ENCODE results near the gene RRBP1. TPM values are rescaled to one million over a fixed set of nuclear protein-coding genes. Genes with fewer than 3 reads are reported as not detected.

Gene RRBP1
- total RNA-seq, 2 donors from 2014 or later = 52.0 to 57.7 TPM

- TF ChIP-seq, protein P1, sequence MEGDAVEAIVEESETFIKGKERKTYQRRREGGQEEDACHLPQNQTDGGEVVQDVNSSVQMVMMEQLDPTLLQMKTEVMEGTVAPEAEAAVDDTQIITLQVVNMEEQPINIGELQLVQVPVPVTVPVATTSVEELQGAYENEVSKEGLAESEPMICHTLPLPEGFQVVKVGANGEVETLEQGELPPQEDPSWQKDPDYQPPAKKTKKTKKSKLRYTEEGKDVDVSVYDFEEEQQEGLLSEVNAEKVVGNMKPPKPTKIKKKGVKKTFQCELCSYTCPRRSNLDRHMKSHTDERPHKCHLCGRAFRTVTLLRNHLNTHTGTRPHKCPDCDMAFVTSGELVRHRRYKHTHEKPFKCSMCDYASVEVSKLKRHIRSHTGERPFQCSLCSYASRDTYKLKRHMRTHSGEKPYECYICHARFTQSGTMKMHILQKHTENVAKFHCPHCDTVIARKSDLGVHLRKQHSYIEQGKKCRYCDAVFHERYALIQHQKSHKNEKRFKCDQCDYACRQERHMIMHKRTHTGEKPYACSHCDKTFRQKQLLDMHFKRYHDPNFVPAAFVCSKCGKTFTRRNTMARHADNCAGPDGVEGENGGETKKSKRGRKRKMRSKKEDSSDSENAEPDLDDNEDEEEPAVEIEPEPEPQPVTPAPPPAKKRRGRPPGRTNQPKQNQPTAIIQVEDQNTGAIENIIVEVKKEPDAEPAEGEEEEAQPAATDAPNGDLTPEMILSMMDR (IDR thresholded peaks at IDR 0.05) = no peak
- Histone ChIP-seq H3K27me3 (no peaks in the 10 kb centered on the region), H3K4me1 (no peaks in the 10 kb centered on the region), H3K36me3 (peaks cover 95% of the 10 kb centered on the region), H3K27ac (no peak overlapping the region), H3K9me3 (no peaks in the 10 kb centered on the region), H3K4me3 (no peak overlapping the region)
- no peak for DNase-seq (ENCODE audit: low spot score)
These were observed 57.3 kb downstream of the RRBP1 start for GRCh38 chr20:17624551-17625245.

GRCh38 chr20:17624070-17624469, 58.0 kb downstream of the RRBP1 start:
- no peak overlapping the region for H3K4me3 ChIP-seq
- H3K36me3 ChIP-seq = peaks cover 95% of the 10 kb centered on the region
- no peaks in the 10 kb centered on the region for H3K9me3 ChIP-seq
- H3K27me3 ChIP-seq = no peaks in the 10 kb centered on the region
- DNase-seq (ENCODE audit: low spot score) = no peak
- TF ChIP-seq, protein P1 (IDR thresholded peaks at IDR 0.05) = no peak
- H3K27ac ChIP-seq = no peak overlapping the region
- H3K4me1 ChIP-seq = no peaks in the 10 kb centered on the region

DNA sequence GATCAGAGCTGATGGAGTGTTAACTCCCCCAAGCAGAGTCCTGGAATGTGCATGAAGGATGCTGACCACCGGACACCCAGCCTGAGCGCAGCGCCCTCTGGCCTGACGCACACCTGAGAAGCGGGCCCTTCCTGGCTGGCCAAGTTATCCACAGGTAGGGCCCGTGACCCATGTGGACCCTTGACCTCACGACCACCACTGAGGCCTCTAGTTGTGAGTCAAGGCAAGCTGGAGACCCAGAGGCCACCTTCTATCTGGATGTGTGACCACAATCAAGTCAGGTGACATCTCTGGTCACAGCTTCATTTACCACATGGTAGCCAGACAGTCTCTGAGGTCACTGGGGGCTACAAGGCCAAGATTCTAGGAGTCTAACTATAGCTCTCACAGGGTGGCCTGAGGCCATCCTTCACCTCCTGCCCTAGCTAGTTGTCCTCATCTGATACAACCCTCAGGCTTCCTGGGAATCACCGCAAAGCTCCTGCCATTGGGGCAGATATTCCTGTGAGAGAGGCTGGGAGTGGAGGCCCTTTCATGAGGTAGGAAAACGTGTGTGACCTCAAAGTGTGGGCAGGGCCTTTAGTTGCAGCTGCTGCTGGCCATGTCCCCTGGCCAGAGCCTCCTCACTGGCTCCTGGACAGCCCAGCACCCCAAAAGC, 59.1 kb downstream of the RRBP1 start:
- no peak for DNase-seq (ENCODE audit: low spot score)

GRCh38 chr20:17622086-17622850, 59.8 kb downstream of the RRBP1 start:
- Histone ChIP-seq H3K27ac (no peak overlapping the region), H3K27me3 (no peaks in the 10 kb centered on the region), H3K36me3 (peaks cover 94% of the 10 kb centered on the region), H3K4me3 (no peak overlapping the region), H3K9me3 (no peaks in the 10 kb centered on the region), H3K4me1 (peaks cover 0 to 3% of the 10 kb centered on the region in 2 donors)
- TF ChIP-seq, protein P1 (IDR thresholded peaks at IDR 0.05) = no peak
- no peak for DNase-seq (ENCODE audit: low spot score)

More for the DNA sequence above, 59.1 kb downstream of the RRBP1 start:
- Histone ChIP-seq H3K9me3 (no peaks in the 10 kb centered on the region), H3K27me3 (no peaks in the 10 kb centered on the region), H3K27ac (no peak overlapping the region), H3K36me3 (peaks cover 96% of the 10 kb centered on the region), H3K4me1 (no peaks in the 10 kb centered on the region), H3K4me3 (no peak overlapping the region)
- TF ChIP-seq, protein P1 (IDR thresholded peaks at IDR 0.05) = no peak

GRCh38 chr20:17621229-17621968, 60.6 kb downstream of the RRBP1 start:
- DNase-seq (ENCODE audit: low spot score) = no peak
- no peak overlapping the region for H3K4me3 ChIP-seq
- TF ChIP-seq, protein P1 (IDR thresholded peaks at IDR 0.05) = no peak

More at GRCh38 chr20:17621229-17621968, 60.6 kb downstream of the RRBP1 start:
- no peak overlapping the region for H3K27ac ChIP-seq
- H3K36me3 ChIP-seq = peaks cover 94% of the 10 kb centered on the region
- no peaks in the 10 kb centered on the region for H3K9me3 ChIP-seq
- H3K27me3 ChIP-seq = no peaks in the 10 kb centered on the region
- H3K4me1 ChIP-seq = peaks cover 0 to 5% of the 10 kb centered on the region in 2 donors

Measured in right atrium auricular region (tissue), 2 donors.